AG08396 (cell line): ENCODE results near the gene EPB41L5.
"Not testable (repeated sequence)": the region's sequence is repeated elsewhere in the genome, so short reads cannot be mapped to it uniquely, and the experiment has no call there.

Experiments
- DNase-seq: peaks from one replicate; pipeline ENCODE4 v3.0.0; 2012; ENCODE audit warnings: low spot score, mixed read lengths

Gene EPB41L5

GRCh38 chr2:120141300-120142069, 128.6 kb downstream of the EPB41L5 start:
- DNase-seq: no peak

GRCh38 chr2:120142528-120143219, 129.8 kb downstream of the EPB41L5 start:
- DNase-seq: no peak

GRCh38 chr2:120148229-120148628, 135.4 kb downstream of the EPB41L5 start:
- DNase-seq: no peak

GRCh38 chr2:120148669-120149068, 135.8 kb downstream of the EPB41L5 start:
- DNase-seq: no peak

- DNase-seq: no peak
Observed at GRCh38 chr2:120149406-120149805, 136.5 kb downstream of the EPB41L5 start.

GRCh38 chr2:120150040-120150482, 137.2 kb downstream of the EPB41L5 start:
- DNase-seq: no peak

- no peak for DNase-seq
Observed at GRCh38 chr2:120155308-120155707, 142.4 kb downstream of the EPB41L5 start.

- DNase-seq: not testable (repeated sequence)
Observed at GRCh38 chr2:120158658-120159057, 145.8 kb downstream of the EPB41L5 start.

- DNase-seq: no peak
Observed at GRCh38 chr2:120161190-120161589, 148.3 kb downstream of the EPB41L5 start.

- no peak for DNase-seq
Observed at GRCh38 chr2:120162716-120163115, 149.8 kb downstream of the EPB41L5 start.

- no peak for DNase-seq
Observed at GRCh38 chr2:120167272-120167671, 154.4 kb downstream of the EPB41L5 start.

GRCh38 chr2:120169020-120169419, 156.1 kb downstream of the EPB41L5 start:
- no peak for DNase-seq

GRCh38 chr2:120174963-120175581, 162.2 kb downstream of the EPB41L5 start:
- DNase-seq: peak; percentile 72

GRCh38 chr2:120176526-120176925, 163.6 kb downstream of the EPB41L5 start:
- DNase-seq: no peak

GRCh38 chr2:120177001-120177621, 164.2 kb downstream of the EPB41L5 start:
- DNase-seq: no peak

GRCh38 chr2:120177973-120178372, 165.1 kb downstream of the EPB41L5 start:
- DNase-seq: no peak

- DNase-seq: no peak
Observed at GRCh38 chr2:120179396-120179795, 166.5 kb downstream of the EPB41L5 start.

GRCh38 chr2:120180066-120180465, 167.2 kb downstream of the EPB41L5 start:
- no peak for DNase-seq

- DNase-seq: no peak
Observed at GRCh38 chr2:120182019-120182560, 169.2 kb downstream of the EPB41L5 start.

GRCh38 chr2:120189189-120189588, 176.3 kb downstream of the EPB41L5 start:
- DNase-seq: no peak

GRCh38 chr2:120192280-120192679, 179.4 kb downstream of the EPB41L5 start:
- DNase-seq: no peak

- DNase-seq: no peak
Observed at GRCh38 chr2:120195553-120195952, 182.7 kb downstream of the EPB41L5 start.
